Omental fat pad (tissue), 4 donors: ENCODE measurements around the gene OR9K2. TPM values are rescaled to one million over a fixed set of nuclear protein-coding genes. Genes with fewer than 3 reads are reported as not detected.

Experiments used
- ATAC-seq: fragments of 150-250 bp; one replicate; pipeline ENCODE4 v1.9.1; 2016; ENCODE audit warnings: mild to moderate bottlenecking, moderate library complexity; ENCODE audit not compliant: low FRiP score
- DNase-seq: peaks from one replicate; pipeline ENCODE4 v3.0.0-alpha.2; 2019; ENCODE audit warnings: low spot score
- CTCF ChIP-seq, 3 donors: fragments of 450-650 bp; IDR thresholded peaks; one replicate each; pipeline ENCODE4 v1.5.1; 2016 to 2017; ENCODE audit warnings: antibody characterized with exemption in 3 of 3, mild to moderate bottlenecking in 3 of 3, moderate library complexity in 2 of 3
- total RNA-seq, 4 donors: library from RNA; depleted of rRNA; stranded (reverse); fragments of >200 nt; gene quantifications; one replicate each; pipeline ENCODE4 v1.1.0, GENCODE V29; 2016

OR9K2 gene, protein sequence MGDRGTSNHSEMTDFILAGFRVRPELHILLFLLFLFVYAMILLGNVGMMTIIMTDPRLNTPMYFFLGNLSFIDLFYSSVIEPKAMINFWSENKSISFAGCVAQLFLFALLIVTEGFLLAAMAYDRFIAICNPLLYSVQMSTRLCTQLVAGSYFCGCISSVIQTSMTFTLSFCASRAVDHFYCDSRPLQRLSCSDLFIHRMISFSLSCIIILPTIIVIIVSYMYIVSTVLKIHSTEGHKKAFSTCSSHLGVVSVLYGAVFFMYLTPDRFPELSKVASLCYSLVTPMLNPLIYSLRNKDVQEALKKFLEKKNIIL
- not detected for total RNA-seq

GRCh38 chr12:55126106-55126505 lies at the start of gene OR9K2:
OR9K2 (plus strand) TSS chr12:55126406; CDS start chr12:55129835, 3,429 bp downstream.
- no peak for DNase-seq
- no peak for TF ChIP-seq CTCF (IDR thresholded peaks at IDR 0.05)
- ATAC-seq, result no peak

- TF ChIP-seq CTCF (IDR thresholded peaks at IDR 0.05), result no peak
- ATAC-seq (no peak), DNase-seq (no peak)
These were observed 33.6 kb upstream of the OR9K2 start for GRCh38 chr12:55092579-55092978.

GRCh38 chr12:55112378-55112875 lies 13.8 kb upstream of the OR9K2 start:
- ATAC-seq (no peak), DNase-seq (no peak)
- TF ChIP-seq CTCF (IDR thresholded peaks at IDR 0.05), result no peak

- no peak for DNase-seq
- ATAC-seq, result no peak
- TF ChIP-seq CTCF (IDR thresholded peaks at IDR 0.05), result no peak
These were observed 10.1 kb upstream of the OR9K2 start for GRCh38 chr12:55116152-55116551.

GRCh38 chr12:55132816-55133215 lies 6.6 kb downstream of the OR9K2 start:
- DNase-seq (no peak), ATAC-seq (no peak)
- no peak for TF ChIP-seq CTCF (IDR thresholded peaks at IDR 0.05)

- no peak for DNase-seq
- TF ChIP-seq CTCF (IDR thresholded peaks at IDR 0.05), result no peak
- ATAC-seq, result no peak
These were observed 16.7 kb downstream of the OR9K2 start for GRCh38 chr12:55142669-55143565.
